WTC11 (cell line): ENCODE results near the gene KLHL33. TPM values are rescaled to one million over a fixed set of nuclear protein-coding genes. Genes with fewer than 3 reads are reported as not detected.

Experiments used
- ELF4 ChIP-seq: sonication (generic); formaldehyde crosslinking; IDR thresholded peaks from 2 replicates; pipeline ENCODE4 v1.8.1; 2022; ENCODE audit warnings: low read depth, mild to moderate bottlenecking, moderate library complexity, missing genetic modification reagents
- EMX1 ChIP-seq: fragments of 250-450 bp; sonication (Bioruptor Pico); IDR thresholded peaks from 2 replicates; pipeline ENCODE4 v1.8.0; 2021; ENCODE audit warnings: mild to moderate bottlenecking
- ESRRA ChIP-seq: sonication (generic); formaldehyde crosslinking; IDR thresholded peaks from 2 replicates; pipeline ENCODE4 v1.8.1; 2022; ENCODE audit warnings: mild to moderate bottlenecking, missing genetic modification reagents, borderline replicate concordance
- FOXK1 ChIP-seq: sonication (generic); formaldehyde crosslinking; IDR thresholded peaks from 2 replicates; pipeline ENCODE4 v1.8.0; 2022; ENCODE audit warnings: mild to moderate bottlenecking, moderate library complexity, missing genetic modification reagents
- IRF2 ChIP-seq: sonication (generic); formaldehyde crosslinking; IDR thresholded peaks from 2 replicates; pipeline ENCODE4 v1.8.0; 2022; ENCODE audit warnings: low read depth, missing genetic modification reagents, borderline replicate concordance
- JAZF1 ChIP-seq: fragments of 250-450 bp; sonication (Bioruptor Pico); IDR thresholded peaks from 2 replicates; pipeline ENCODE4 v1.9.0; 2021; ENCODE audit warnings: moderate library complexity, mild to moderate bottlenecking, inconsistent platforms
- MLX ChIP-seq: sonication (generic); formaldehyde crosslinking; IDR thresholded peaks from 2 replicates; pipeline ENCODE4 v1.8.1; 2023; ENCODE audit warnings: mild to moderate bottlenecking, missing genetic modification reagents, moderate library complexity
- NFE2L1 ChIP-seq: sonication (generic); formaldehyde crosslinking; IDR thresholded peaks from 2 replicates; pipeline ENCODE4 v1.8.1; 2023; ENCODE audit warnings: missing genetic modification reagents
- OVOL2 ChIP-seq: fragments of 250-450 bp; sonication (Bioruptor Pico); IDR thresholded peaks from 2 replicates; pipeline ENCODE4 v1.9.0; 2021; ENCODE audit warnings: mild to moderate bottlenecking, borderline replicate concordance
- PRRX2 ChIP-seq: fragments of 250-450 bp; sonication (Bioruptor Pico); IDR thresholded peaks from 2 replicates; pipeline ENCODE4 v1.8.0; 2021; ENCODE audit warnings: mild to moderate bottlenecking
- RELA ChIP-seq: sonication (generic); formaldehyde crosslinking; IDR thresholded peaks from 2 replicates; pipeline ENCODE4 v1.8.1; 2022; ENCODE audit warnings: missing genetic modification reagents, mild to moderate bottlenecking, borderline replicate concordance
- TEAD1 ChIP-seq: sonication (generic); formaldehyde crosslinking; IDR thresholded peaks from 2 replicates; pipeline ENCODE4 v1.8.0; 2022; ENCODE audit warnings: mild to moderate bottlenecking, missing genetic modification reagents
- USF1 ChIP-seq: sonication (generic); formaldehyde crosslinking; IDR thresholded peaks from 2 replicates; pipeline ENCODE4 v1.8.0; 2022; ENCODE audit warnings: mild to moderate bottlenecking, missing genetic modification reagents
- ZNF121 ChIP-seq: sonication (generic); formaldehyde crosslinking; IDR thresholded peaks from 2 replicates; pipeline ENCODE4 v1.8.0; 2023; ENCODE audit warnings: missing genetic modification reagents
- ZNF219 ChIP-seq: sonication (generic); formaldehyde crosslinking; IDR thresholded peaks from 2 replicates; pipeline ENCODE4 v1.8.0; 2023; ENCODE audit warnings: missing genetic modification reagents, mild to moderate bottlenecking, borderline replicate concordance
- ZNF317 ChIP-seq: sonication (generic); formaldehyde crosslinking; IDR thresholded peaks from 2 replicates; pipeline ENCODE4 v1.8.1; 2023; ENCODE audit warnings: low read depth, mild to moderate bottlenecking, moderate library complexity, missing genetic modification reagents, borderline replicate concordance
- ZNF423 ChIP-seq: fragments of 250-450 bp; sonication (Bioruptor Pico); IDR thresholded peaks from 2 replicates; pipeline ENCODE4 v2.1.2; 2022; ENCODE audit warnings: mild to moderate bottlenecking, moderate library complexity
- ZNF671 ChIP-seq: fragments of 250-450 bp; sonication (Bioruptor Pico); IDR thresholded peaks from 2 replicates; pipeline ENCODE4 v1.8.0; 2021; ENCODE audit warnings: mild to moderate bottlenecking
- total RNA-seq: library from RNA; stranded (reverse); gene quantifications from 3 replicates; pipeline ENCODE4 v1.2.3, GENCODE V29; 2021
- TF ChIP-seq, protein P1 (sequence below): sonication (generic); formaldehyde crosslinking; IDR thresholded peaks from 2 replicates; pipeline ENCODE4 v1.8.1; 2022; ENCODE audit warnings: mild to moderate bottlenecking, missing genetic modification reagents, moderate library complexity, borderline replicate concordance
- TF ChIP-seq, protein P2 (sequence below): sonication (generic); formaldehyde crosslinking; IDR thresholded peaks from 2 replicates; pipeline ENCODE4 v1.8.0; 2023; ENCODE audit warnings: mild to moderate bottlenecking, missing genetic modification reagents
- TF ChIP-seq, protein P3 (sequence below): fragments of 250-450 bp; sonication (Bioruptor Pico); IDR thresholded peaks from 2 replicates; pipeline ENCODE4 v1.9.0; 2021; ENCODE audit warnings: mild to moderate bottlenecking
- TF ChIP-seq, protein P4 (sequence below): sonication (generic); formaldehyde crosslinking; IDR thresholded peaks from 2 replicates; pipeline ENCODE4 v1.8.0; 2023; ENCODE audit warnings: missing genetic modification reagents, mild to moderate bottlenecking, borderline replicate concordance
- TF ChIP-seq, protein P5 (sequence below): sonication (generic); formaldehyde crosslinking; IDR thresholded peaks from 2 replicates; pipeline ENCODE4 v1.8.0; 2022; ENCODE audit warnings: mild to moderate bottlenecking, missing genetic modification reagents

The KLHL33 gene
- total RNA-seq, 1 experiment from 2014 or later: 0.17 TPM

- TF ChIP-seq ZNF121 (CRISPR knock-in tag): no peak
- TF ChIP-seq, protein P1, sequence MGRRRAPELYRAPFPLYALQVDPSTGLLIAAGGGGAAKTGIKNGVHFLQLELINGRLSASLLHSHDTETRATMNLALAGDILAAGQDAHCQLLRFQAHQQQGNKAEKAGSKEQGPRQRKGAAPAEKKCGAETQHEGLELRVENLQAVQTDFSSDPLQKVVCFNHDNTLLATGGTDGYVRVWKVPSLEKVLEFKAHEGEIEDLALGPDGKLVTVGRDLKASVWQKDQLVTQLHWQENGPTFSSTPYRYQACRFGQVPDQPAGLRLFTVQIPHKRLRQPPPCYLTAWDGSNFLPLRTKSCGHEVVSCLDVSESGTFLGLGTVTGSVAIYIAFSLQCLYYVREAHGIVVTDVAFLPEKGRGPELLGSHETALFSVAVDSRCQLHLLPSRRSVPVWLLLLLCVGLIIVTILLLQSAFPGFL: no peak
- TF ChIP-seq, protein P2, sequence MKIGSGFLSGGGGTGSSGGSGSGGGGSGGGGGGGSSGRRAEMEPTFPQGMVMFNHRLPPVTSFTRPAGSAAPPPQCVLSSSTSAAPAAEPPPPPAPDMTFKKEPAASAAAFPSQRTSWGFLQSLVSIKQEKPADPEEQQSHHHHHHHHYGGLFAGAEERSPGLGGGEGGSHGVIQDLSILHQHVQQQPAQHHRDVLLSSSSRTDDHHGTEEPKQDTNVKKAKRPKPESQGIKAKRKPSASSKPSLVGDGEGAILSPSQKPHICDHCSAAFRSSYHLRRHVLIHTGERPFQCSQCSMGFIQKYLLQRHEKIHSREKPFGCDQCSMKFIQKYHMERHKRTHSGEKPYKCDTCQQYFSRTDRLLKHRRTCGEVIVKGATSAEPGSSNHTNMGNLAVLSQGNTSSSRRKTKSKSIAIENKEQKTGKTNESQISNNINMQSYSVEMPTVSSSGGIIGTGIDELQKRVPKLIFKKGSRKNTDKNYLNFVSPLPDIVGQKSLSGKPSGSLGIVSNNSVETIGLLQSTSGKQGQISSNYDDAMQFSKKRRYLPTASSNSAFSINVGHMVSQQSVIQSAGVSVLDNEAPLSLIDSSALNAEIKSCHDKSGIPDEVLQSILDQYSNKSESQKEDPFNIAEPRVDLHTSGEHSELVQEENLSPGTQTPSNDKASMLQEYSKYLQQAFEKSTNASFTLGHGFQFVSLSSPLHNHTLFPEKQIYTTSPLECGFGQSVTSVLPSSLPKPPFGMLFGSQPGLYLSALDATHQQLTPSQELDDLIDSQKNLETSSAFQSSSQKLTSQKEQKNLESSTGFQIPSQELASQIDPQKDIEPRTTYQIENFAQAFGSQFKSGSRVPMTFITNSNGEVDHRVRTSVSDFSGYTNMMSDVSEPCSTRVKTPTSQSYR: no peak
- no peak for TF ChIP-seq PRRX2 (CRISPR knock-in tag)
- TF ChIP-seq OVOL2 (CRISPR knock-in tag): no peak
- no peak for TF ChIP-seq USF1 (CRISPR knock-in tag)
- TF ChIP-seq ZNF219: no peak
- TF ChIP-seq, protein P3, sequence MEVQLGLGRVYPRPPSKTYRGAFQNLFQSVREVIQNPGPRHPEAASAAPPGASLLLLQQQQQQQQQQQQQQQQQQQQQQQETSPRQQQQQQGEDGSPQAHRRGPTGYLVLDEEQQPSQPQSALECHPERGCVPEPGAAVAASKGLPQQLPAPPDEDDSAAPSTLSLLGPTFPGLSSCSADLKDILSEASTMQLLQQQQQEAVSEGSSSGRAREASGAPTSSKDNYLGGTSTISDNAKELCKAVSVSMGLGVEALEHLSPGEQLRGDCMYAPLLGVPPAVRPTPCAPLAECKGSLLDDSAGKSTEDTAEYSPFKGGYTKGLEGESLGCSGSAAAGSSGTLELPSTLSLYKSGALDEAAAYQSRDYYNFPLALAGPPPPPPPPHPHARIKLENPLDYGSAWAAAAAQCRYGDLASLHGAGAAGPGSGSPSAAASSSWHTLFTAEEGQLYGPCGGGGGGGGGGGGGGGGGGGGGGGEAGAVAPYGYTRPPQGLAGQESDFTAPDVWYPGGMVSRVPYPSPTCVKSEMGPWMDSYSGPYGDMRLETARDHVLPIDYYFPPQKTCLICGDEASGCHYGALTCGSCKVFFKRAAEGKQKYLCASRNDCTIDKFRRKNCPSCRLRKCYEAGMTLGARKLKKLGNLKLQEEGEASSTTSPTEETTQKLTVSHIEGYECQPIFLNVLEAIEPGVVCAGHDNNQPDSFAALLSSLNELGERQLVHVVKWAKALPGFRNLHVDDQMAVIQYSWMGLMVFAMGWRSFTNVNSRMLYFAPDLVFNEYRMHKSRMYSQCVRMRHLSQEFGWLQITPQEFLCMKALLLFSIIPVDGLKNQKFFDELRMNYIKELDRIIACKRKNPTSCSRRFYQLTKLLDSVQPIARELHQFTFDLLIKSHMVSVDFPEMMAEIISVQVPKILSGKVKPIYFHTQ (CRISPR knock-in tag): peak; percentile 82; the same call in 1 of the 2 replicates
- no peak for TF ChIP-seq RELA (CRISPR knock-in tag)
- no peak for TF ChIP-seq NFE2L1 (CRISPR knock-in tag)
- TF ChIP-seq ESRRA: no peak
- TF ChIP-seq JAZF1 (CRISPR knock-in tag): no peak
- peak; percentile 35; the same call in 1 of the 2 replicates for TF ChIP-seq ZNF671 (CRISPR knock-in tag)
- TF ChIP-seq ELF4 (CRISPR knock-in tag): no peak
- TF ChIP-seq MLX: no peak
- TF ChIP-seq, protein P4, sequence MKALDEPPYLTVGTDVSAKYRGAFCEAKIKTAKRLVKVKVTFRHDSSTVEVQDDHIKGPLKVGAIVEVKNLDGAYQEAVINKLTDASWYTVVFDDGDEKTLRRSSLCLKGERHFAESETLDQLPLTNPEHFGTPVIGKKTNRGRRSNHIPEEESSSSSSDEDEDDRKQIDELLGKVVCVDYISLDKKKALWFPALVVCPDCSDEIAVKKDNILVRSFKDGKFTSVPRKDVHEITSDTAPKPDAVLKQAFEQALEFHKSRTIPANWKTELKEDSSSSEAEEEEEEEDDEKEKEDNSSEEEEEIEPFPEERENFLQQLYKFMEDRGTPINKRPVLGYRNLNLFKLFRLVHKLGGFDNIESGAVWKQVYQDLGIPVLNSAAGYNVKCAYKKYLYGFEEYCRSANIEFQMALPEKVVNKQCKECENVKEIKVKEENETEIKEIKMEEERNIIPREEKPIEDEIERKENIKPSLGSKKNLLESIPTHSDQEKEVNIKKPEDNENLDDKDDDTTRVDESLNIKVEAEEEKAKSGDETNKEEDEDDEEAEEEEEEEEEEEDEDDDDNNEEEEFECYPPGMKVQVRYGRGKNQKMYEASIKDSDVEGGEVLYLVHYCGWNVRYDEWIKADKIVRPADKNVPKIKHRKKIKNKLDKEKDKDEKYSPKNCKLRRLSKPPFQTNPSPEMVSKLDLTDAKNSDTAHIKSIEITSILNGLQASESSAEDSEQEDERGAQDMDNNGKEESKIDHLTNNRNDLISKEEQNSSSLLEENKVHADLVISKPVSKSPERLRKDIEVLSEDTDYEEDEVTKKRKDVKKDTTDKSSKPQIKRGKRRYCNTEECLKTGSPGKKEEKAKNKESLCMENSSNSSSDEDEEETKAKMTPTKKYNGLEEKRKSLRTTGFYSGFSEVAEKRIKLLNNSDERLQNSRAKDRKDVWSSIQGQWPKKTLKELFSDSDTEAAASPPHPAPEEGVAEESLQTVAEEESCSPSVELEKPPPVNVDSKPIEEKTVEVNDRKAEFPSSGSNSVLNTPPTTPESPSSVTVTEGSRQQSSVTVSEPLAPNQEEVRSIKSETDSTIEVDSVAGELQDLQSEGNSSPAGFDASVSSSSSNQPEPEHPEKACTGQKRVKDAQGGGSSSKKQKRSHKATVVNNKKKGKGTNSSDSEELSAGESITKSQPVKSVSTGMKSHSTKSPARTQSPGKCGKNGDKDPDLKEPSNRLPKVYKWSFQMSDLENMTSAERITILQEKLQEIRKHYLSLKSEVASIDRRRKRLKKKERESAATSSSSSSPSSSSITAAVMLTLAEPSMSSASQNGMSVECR: no peak
- TF ChIP-seq ZNF423 (CRISPR knock-in tag): no peak
- no peak for TF ChIP-seq IRF2 (CRISPR knock-in tag)
- TF ChIP-seq TEAD1: no peak
- TF ChIP-seq, protein P5, sequence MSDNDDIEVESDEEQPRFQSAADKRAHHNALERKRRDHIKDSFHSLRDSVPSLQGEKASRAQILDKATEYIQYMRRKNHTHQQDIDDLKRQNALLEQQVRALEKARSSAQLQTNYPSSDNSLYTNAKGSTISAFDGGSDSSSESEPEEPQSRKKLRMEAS (CRISPR knock-in tag): 0 out of 2 replicates have a peak, but pooled peaks have one; percentile 76
- no peak for TF ChIP-seq ZNF317 (CRISPR knock-in tag)
- peak; percentile 61; the same call in 1 of the 2 replicates for TF ChIP-seq EMX1 (CRISPR knock-in tag)
- no peak for TF ChIP-seq FOXK1 (CRISPR knock-in tag)
Observed at GRCh38 chr14:20455355-20456300, 19.7 kb upstream of the KLHL33 start (continued).
